HG02943 (cell line): ENCODE data around the gene LRRN4CL.

Experiments
- ATAC-seq: cut with Tn5 transposase; IDR thresholded peaks from one replicate; pipeline ENCODE4 v1.9.1; 2021; ENCODE audit warnings: mild to moderate bottlenecking, low read depth, moderate library complexity; ENCODE audit not compliant: unreplicated experiment

Gene LRRN4CL

GRCh38 chr11:62648967-62649364 lies 40.4 kb downstream of the LRRN4CL start:
- ATAC-seq = no peak

GRCh38 chr11:62648185-62648966 lies 41.0 kb downstream of the LRRN4CL start:
- no peak for ATAC-seq

GRCh38 chr11:62647609-62648005 lies 41.7 kb downstream of the LRRN4CL start:
- no peak for ATAC-seq

- ATAC-seq = no peak
Observed at GRCh38 chr11:62646825-62647608, 42.3 kb downstream of the LRRN4CL start.

GRCh38 chr11:62645946-62646824 lies 43.1 kb downstream of the LRRN4CL start, which contains the start of gene GANAB:
Gene GANAB, minus strand, starts transcription at chr11:62646613. Its CDS starts 14 bp downstream, at chr11:62646599.
- ATAC-seq = peak; percentile 83

GRCh38 chr11:62645671-62645945 lies 43.7 kb downstream of the LRRN4CL start:
- no peak for ATAC-seq

GRCh38 chr11:62644220-62644619 lies 45.1 kb downstream of the LRRN4CL start:
- no peak for ATAC-seq
